NCI-H345 (cell line): ENCODE results near the gene PTGR3.

Experiments
- DNase-seq: peaks from one replicate; lab custom pipeline; 2025; lab: John Stamatoyannopoulos, UW

The PTGR3 gene

GRCh38 chr18:75209129-75209950 is at the start of gene PTGR3:
TSS of gene PTGR3 (minus strand) at chr18:75209139. CDS start at chr18:75209058, 81 bp downstream.
- DNase-seq = peak; percentile 89

- no peak for DNase-seq
Measured at GRCh38 chr18:75257605-75258004, 48.7 kb upstream of the PTGR3 start.

- no peak for DNase-seq
Measured at GRCh38 chr18:75256376-75256775, 47.4 kb upstream of the PTGR3 start.

- no peak for DNase-seq
Measured at GRCh38 chr18:75255094-75255493, 46.2 kb upstream of the PTGR3 start.

- no peak for DNase-seq
Measured at GRCh38 chr18:75253784-75254183, 44.8 kb upstream of the PTGR3 start.

GRCh38 chr18:75253043-75253442 is 44.1 kb upstream of the PTGR3 start:
- no peak for DNase-seq

- no peak for DNase-seq
Measured at GRCh38 chr18:75252136-75252535, 43.2 kb upstream of the PTGR3 start.

GRCh38 chr18:75251466-75251865 is 42.5 kb upstream of the PTGR3 start:
- no peak for DNase-seq

GRCh38 chr18:75250471-75250821 is 41.5 kb upstream of the PTGR3 start:
- no peak for DNase-seq

- no peak for DNase-seq
Measured at GRCh38 chr18:75249672-75250470, 40.9 kb upstream of the PTGR3 start.

- DNase-seq = no peak
Measured at GRCh38 chr18:75249175-75249518, 40.2 kb upstream of the PTGR3 start.

GRCh38 chr18:75248426-75249174 is 39.7 kb upstream of the PTGR3 start:
- no peak for DNase-seq

- no peak for DNase-seq
Measured at GRCh38 chr18:75247611-75248421, 38.9 kb upstream of the PTGR3 start.

- DNase-seq = no peak
Measured at GRCh38 chr18:75246721-75247610, 38.0 kb upstream of the PTGR3 start.

GRCh38 chr18:75244351-75245313 is 35.7 kb upstream of the PTGR3 start:
- DNase-seq = no peak

- no peak for DNase-seq
Measured at GRCh38 chr18:75241705-75242104, 32.8 kb upstream of the PTGR3 start.

GRCh38 chr18:75240433-75240832 is 31.5 kb upstream of the PTGR3 start:
- no peak for DNase-seq

GRCh38 chr18:75238786-75239185 is 29.8 kb upstream of the PTGR3 start:
- no peak for DNase-seq

- DNase-seq = no peak
Measured at GRCh38 chr18:75238100-75238499, 29.2 kb upstream of the PTGR3 start.

GRCh38 chr18:75235896-75236295 is 27.0 kb upstream of the PTGR3 start:
- no peak for DNase-seq
